Endothelial cell (in vitro differentiated cells): ENCODE measurements around the gene ODAPH. TPM values are rescaled to one million over a fixed set of nuclear protein-coding genes. Genes with fewer than 3 reads are reported as not detected.
"Not testable (repeated sequence)": the region's sequence is repeated elsewhere in the genome, so short reads cannot be mapped to it uniquely, and the experiment has no call there.

Experiments used
- DNase-seq: peaks from one replicate; pipeline ENCODE4 v3.0.0; 2021; ENCODE audit warnings: low spot score
- H3K27ac Mint-ChIP-seq: one replicate; pipeline ENCODE4 v1.8.0; 2021; ENCODE audit warnings: mixed read lengths, inconsistent platforms; ENCODE audit not compliant: unreplicated experiment
- H3K27me3 Mint-ChIP-seq: one replicate; pipeline ENCODE4 v1.8.0; 2021; ENCODE audit warnings: mild to moderate bottlenecking, moderate library complexity, mixed read lengths, inconsistent platforms; ENCODE audit not compliant: unreplicated experiment
- H3K36me3 Mint-ChIP-seq: one replicate; pipeline ENCODE4 v1.8.0; 2021; ENCODE audit warnings: mild to moderate bottlenecking, low read depth, mixed read lengths, inconsistent platforms; ENCODE audit not compliant: unreplicated experiment
- H3K4me1 Mint-ChIP-seq: one replicate; pipeline ENCODE4 v1.8.0; 2021; ENCODE audit warnings: mild to moderate bottlenecking, mixed read lengths, inconsistent platforms; ENCODE audit not compliant: unreplicated experiment
- H3K4me3 Mint-ChIP-seq: one replicate; pipeline ENCODE4 v1.8.0; 2021; ENCODE audit warnings: mild to moderate bottlenecking, mixed read lengths, inconsistent platforms; ENCODE audit not compliant: unreplicated experiment
- H3K9me3 Mint-ChIP-seq: one replicate; pipeline ENCODE4 v1.8.0; 2021; ENCODE audit warnings: mixed read lengths, inconsistent platforms; ENCODE audit not compliant: unreplicated experiment
- total RNA-seq: library from RNA; stranded (reverse); fragmentation: NEBNext Ultra II Directional; extraction: Animal tissue kit (Norgen Biotek cat#: 25700); gene quantifications from one replicate; pipeline ENCODE4 v1.2.1, GENCODE V29; 2021; ENCODE audit not compliant: unreplicated experiment
- TF ChIP-seq, protein P1 (sequence below): fragments of 200-600 bp; sonication (generic); IDR thresholded peaks from one replicate; pipeline ENCODE4 v1.5.0; 2021; ENCODE audit warnings: antibody characterized with exemption; ENCODE audit not compliant: unreplicated experiment

ODAPH gene
- total RNA-seq, 1 donor from 2014 or later: not detected

DNA sequence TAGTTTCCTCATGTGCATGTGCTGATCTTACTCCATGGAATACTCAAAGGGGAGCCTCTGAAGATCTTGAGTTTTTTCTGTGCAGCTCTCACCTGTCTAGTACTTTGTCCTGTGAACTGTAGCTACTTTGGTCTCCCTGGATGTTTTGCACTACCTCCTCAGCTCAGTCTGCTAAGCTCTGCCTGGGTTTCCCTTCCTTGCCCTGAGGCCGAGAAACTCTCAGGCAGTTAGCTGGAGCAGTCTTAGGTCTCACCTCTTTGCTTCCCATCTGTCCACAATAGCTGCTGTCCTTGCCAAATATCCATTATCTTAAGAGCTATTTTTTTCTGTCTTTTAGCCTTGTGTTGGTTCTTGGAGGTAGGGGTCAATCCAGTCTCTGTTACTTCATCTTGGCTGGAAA, 30.0 kb upstream of the ODAPH start:
- Mint-ChIP-seq H3K27ac (no peak overlapping the region), H3K27me3 (no peaks in the 10 kb centered on the region), H3K4me1 (no peaks in the 10 kb centered on the region), H3K9me3 (no peaks in the 10 kb centered on the region), H3K4me3 (no peak overlapping the region), H3K36me3 (peaks cover 19% of the 10 kb centered on the region)
- DNase-seq: no peak
- TF ChIP-seq, protein P1, sequence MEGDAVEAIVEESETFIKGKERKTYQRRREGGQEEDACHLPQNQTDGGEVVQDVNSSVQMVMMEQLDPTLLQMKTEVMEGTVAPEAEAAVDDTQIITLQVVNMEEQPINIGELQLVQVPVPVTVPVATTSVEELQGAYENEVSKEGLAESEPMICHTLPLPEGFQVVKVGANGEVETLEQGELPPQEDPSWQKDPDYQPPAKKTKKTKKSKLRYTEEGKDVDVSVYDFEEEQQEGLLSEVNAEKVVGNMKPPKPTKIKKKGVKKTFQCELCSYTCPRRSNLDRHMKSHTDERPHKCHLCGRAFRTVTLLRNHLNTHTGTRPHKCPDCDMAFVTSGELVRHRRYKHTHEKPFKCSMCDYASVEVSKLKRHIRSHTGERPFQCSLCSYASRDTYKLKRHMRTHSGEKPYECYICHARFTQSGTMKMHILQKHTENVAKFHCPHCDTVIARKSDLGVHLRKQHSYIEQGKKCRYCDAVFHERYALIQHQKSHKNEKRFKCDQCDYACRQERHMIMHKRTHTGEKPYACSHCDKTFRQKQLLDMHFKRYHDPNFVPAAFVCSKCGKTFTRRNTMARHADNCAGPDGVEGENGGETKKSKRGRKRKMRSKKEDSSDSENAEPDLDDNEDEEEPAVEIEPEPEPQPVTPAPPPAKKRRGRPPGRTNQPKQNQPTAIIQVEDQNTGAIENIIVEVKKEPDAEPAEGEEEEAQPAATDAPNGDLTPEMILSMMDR: no peak

DNA sequence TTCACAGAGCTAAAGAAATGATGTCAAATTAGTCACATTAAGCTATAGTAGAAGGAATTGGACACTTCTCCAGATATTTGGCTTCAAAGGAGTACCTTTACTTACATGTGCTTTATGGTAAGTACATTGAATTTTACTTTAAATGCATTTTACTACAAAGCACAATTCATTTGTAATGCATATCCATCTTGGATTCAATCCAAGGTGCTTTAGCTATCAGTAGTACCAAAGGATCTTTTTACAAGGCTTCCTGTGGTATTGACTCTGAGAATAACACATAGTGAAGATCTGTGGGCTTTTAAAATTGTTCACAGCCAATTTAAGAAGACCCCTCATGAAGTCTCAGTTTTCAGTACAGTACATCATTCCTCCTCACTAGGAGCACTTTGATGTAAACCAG, 28.4 kb upstream of the ODAPH start:
- Mint-ChIP-seq H3K4me3 (no peak overlapping the region), H3K9me3 (no peaks in the 10 kb centered on the region), H3K27me3 (no peaks in the 10 kb centered on the region), H3K36me3 (peaks cover 34% of the 10 kb centered on the region), H3K4me1 (no peaks in the 10 kb centered on the region), H3K27ac (no peak overlapping the region)
- TF ChIP-seq, protein P1: no peak
- DNase-seq: no peak

DNA sequence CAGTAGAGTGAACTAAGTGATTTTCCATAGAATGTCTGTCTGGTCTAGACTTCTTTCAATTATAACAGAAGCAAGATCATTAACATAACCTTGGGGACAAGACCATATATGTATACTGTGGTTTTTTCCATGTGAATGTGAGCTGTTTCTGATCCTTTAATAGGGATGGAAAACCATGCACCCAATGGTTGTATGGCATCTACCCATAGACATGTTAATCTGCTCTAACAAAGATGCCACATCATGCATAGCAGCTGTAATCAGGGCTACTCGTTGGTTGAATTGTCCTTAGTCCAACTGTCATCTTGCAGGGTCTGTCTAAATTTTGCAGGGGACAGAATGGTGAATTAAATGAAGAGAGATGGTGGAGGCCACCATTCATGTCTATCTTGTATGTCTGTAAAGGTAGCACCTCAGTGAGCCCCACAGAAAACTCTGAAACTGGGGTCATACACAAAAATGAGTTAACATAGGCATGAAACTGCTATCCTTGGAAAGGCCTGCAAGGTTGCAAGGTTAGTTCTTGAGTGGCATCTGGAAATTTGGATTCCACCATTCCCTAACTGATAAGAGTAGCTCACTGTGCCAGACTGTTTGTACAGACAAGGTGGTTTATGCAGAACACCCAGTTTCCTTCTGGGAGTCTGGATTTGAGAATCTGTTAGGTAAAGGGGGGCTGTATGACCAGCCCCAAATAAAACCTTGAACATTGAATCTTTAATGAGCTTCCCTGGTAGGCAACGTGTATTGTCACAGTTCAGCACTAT, 25.1 kb upstream of the ODAPH start:
- TF ChIP-seq, protein P1: no peak
- no peaks in the 10 kb centered on the region for H3K4me1 Mint-ChIP-seq
- no peaks in the 10 kb centered on the region for H3K27me3 Mint-ChIP-seq
- H3K4me3 Mint-ChIP-seq: peak overlapping the region; percentile 24
- DNase-seq: no peak
- H3K27ac Mint-ChIP-seq: no peak overlapping the region
- H3K9me3 Mint-ChIP-seq: peaks cover 9% of the 10 kb centered on the region
- H3K36me3 Mint-ChIP-seq: peaks cover 51% of the 10 kb centered on the region

DNA sequence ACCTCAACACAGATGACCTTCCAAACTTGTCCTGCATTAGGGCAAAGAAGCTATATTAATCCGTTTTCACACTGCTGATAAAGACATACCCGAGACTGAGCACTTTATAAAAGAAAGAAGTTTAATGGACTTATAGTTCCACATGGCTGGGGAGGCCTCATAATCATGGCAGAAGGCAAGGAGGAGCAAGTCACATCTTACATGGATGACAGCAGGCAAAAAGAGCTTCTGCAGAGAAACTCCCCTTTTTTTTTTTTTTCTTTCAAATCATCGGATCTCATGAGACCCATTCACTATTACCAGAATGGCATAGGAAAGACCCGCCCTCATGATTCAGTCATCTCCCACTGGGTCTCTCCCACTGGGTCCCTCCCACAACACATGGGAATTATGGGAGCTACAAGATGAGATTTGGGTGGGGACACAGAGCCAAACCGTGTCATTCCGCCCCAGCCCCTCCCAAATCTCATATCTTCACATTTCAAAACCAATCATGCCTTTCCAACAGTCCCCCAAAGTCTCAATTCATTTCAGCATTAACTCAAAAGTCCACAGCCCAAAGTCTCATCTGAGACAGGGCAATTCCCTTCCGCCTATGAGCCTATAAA, 24.2 kb upstream of the ODAPH start:
- Mint-ChIP-seq H3K4me3 (peak overlapping the region; percentile 87), H3K36me3 (peaks cover 52% of the 10 kb centered on the region)
- H3K27me3 Mint-ChIP-seq, H3K9me3 Mint-ChIP-seq, H3K27ac Mint-ChIP-seq, H3K4me1 Mint-ChIP-seq, DNase-seq: not testable (repeated sequence)

DNA sequence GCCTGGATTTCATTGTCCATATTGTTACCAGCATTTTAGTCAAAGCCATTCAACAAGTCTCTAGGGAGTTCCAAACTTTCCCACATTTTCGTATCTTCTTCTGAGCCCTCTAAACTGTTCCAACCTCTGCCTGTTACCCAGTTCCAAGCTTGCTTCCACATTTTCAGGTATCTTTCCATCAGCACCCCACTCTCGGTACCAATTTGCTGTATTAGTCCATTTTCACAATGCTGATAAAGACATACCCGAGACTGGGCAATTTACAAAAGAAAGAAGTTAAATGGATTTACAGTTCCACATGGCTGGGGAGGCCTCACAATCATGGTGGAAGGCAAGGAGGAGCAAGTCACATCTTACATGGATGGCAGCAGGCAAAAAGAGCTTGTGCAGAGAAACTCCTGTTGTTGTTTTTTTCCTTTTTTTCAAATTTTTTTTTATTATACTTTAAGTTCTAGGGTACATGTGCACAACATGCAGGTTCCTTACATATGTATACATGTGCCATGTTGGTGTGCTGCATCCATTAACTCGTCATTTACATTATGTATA, 22.5 kb upstream of the ODAPH start:
- H3K9me3 Mint-ChIP-seq, H3K27me3 Mint-ChIP-seq, H3K27ac Mint-ChIP-seq, H3K4me1 Mint-ChIP-seq, DNase-seq: not testable (repeated sequence)
- Mint-ChIP-seq H3K36me3 (peaks cover 43% of the 10 kb centered on the region), H3K4me3 (peak overlapping the region; percentile 35)

DNA sequence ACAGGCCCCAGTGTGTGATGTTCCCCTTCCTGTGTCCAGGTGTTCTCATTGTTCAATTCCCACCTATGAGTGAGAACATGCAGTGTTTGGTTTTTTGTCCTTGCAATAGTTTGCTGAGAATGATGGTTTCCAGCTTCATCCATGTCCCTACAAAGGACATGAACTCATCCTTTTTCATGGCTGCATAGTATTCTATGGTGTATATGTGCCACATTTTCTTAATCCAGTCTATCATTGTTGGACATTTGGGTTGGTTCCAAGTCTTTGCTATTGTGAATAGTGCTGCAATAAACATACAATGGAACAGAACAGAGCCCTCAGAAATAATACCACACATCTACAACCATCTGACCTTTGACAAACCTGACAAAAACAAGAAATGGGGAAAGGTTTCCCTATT, 21.9 kb upstream of the ODAPH start:
- peaks cover 43% of the 10 kb centered on the region for H3K36me3 Mint-ChIP-seq

DNA sequence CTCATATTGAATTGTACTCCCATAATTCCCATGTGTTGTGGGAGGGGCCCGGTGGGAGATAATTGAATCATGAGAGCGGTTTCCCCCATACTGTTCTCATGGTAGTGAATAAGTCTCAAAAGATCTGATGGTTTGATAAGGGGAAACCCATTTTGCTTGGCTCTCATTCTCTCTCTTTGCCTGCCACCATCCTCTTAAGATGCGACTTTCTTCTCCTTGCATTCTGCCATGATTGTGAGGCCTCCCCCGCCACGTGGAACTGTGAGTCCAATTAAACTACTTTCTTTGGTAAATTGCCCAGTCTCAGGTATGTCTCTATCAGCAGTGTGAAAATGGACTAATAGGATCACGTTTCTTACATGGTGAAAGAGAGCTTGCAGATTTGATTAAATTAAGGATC, 18.6 kb upstream of the ODAPH start:
- H3K4me1 Mint-ChIP-seq: peaks cover 13% of the 10 kb centered on the region
- peaks cover 20% of the 10 kb centered on the region for H3K36me3 Mint-ChIP-seq
- H3K4me3 Mint-ChIP-seq, DNase-seq, H3K9me3 Mint-ChIP-seq, H3K27ac Mint-ChIP-seq, H3K27me3 Mint-ChIP-seq: not testable (repeated sequence)

More for the DNA sequence above, 21.9 kb upstream of the ODAPH start:
- not testable (repeated sequence) for H3K27me3 Mint-ChIP-seq, H3K4me3 Mint-ChIP-seq, H3K27ac Mint-ChIP-seq, H3K4me1 Mint-ChIP-seq, DNase-seq, H3K9me3 Mint-ChIP-seq
